T-helper 2 cell treated with Interferon-gamma antibody and Interleukin-4, amounts not matched to agents 100 ng/mL and 5 ng/mL, for 36 hours (primary cell): ENCODE measurements around the gene ANKZF1. TPM values are rescaled to one million over a fixed set of nuclear protein-coding genes. Genes with fewer than 3 reads are reported as not detected.
"Not testable (repeated sequence)": the region's sequence is repeated elsewhere in the genome, so short reads cannot be mapped to it uniquely, and the experiment has no call there.

Experiments
- intact Hi-C: fragments of 100-400 bp; cut with micrococcal nuclease; formaldehyde crosslinking; loops from one replicate; pipeline ENCODE4 v1.15.1; 2023
- total RNA-seq: library from RNA; stranded (reverse); gene quantifications from 2 replicates; pipeline ENCODE4 v1.2.3, GENCODE V29; 2022

The ANKZF1 gene
- 80.1 and 83.0 TPM in 2 replicates for total RNA-seq

GRCh38 chr2:219229305-219230058 lies at the start of gene ANKZF1, which contains the start of gene ATG9A:
Gene ANKZF1, plus strand, starts transcription at chr2:219229806. Its CDS starts 452 bp downstream, at chr2:219230258.
Gene ATG9A, minus strand, starts transcription at chr2:219229636. Its CDS starts 1,612 bp downstream, at chr2:219228024.
- intact Hi-C loops = loop anchor here (1.0 kb wide), 9 partner anchors 10 to 159 kb away; partner anchors contain the start of genes DNAJB2, GLB1L, NHEJ1 and RETREG2

- intact Hi-C loops = no loop called here
Observed at GRCh38 chr2:219180961-219181360, 48.6 kb upstream of the ANKZF1 start.

- intact Hi-C loops = no loop called here
Observed at GRCh38 chr2:219181531-219181930, 48.1 kb upstream of the ANKZF1 start.

- intact Hi-C loops = no loop called here
Observed at GRCh38 chr2:219182331-219183150, 47.1 kb upstream of the ANKZF1 start.

GRCh38 chr2:219183151-219183772 lies 46.3 kb upstream of the ANKZF1 start:
- intact Hi-C loops = no loop called here

- intact Hi-C loops = no loop called here
Observed at GRCh38 chr2:219184121-219184520, 45.5 kb upstream of the ANKZF1 start.

- intact Hi-C loops = no loop called here
Observed at GRCh38 chr2:219186754-219187456, 42.7 kb upstream of the ANKZF1 start.

- intact Hi-C loops = no loop called here
Observed at GRCh38 chr2:219197388-219197787, 32.2 kb upstream of the ANKZF1 start.

- intact Hi-C loops = no loop called here
Observed at GRCh38 chr2:219198974-219199373, 30.6 kb upstream of the ANKZF1 start.

- intact Hi-C loops = no loop called here
Observed at GRCh38 chr2:219199470-219200211, 30.0 kb upstream of the ANKZF1 start.

GRCh38 chr2:219200502-219201326 lies 28.9 kb upstream of the ANKZF1 start:
- intact Hi-C loops = not testable (repeated sequence)

- intact Hi-C loops = not testable (repeated sequence)
Observed at GRCh38 chr2:219201331-219201730, 28.3 kb upstream of the ANKZF1 start.

GRCh38 chr2:219204425-219205164 lies 25.0 kb upstream of the ANKZF1 start:
- intact Hi-C loops = loop anchor here (5.0 kb wide), 2 partner anchors 147 to 532 kb away; partner anchors contain the start of genes RNF25 and STK36

GRCh38 chr2:219205165-219205538 lies 24.5 kb upstream of the ANKZF1 start:
- intact Hi-C loops = loop anchor here (5.0 kb wide), 2 partner anchors 148 to 533 kb away; partner anchors contain the start of genes RNF25 and STK36

- intact Hi-C loops = loop anchor here (1.0 to 5.0 kb wide), 12 partner anchors 13 to 534 kb away; partner anchors contain the start of genes ANKZF1, ATG9A, CHPF and DNAJB2
Observed at GRCh38 chr2:219205981-219206327, 23.7 kb upstream of the ANKZF1 start.

GRCh38 chr2:219206328-219207133 lies 23.1 kb upstream of the ANKZF1 start, which contains the start of gene ZFAND2B:
Gene ZFAND2B, plus strand, starts transcription at chr2:219206782. Its CDS starts 206 bp downstream, at chr2:219206988.
- intact Hi-C loops = loop anchor here (1.0 to 5.0 kb wide), 12 partner anchors 13 to 534 kb away; partner anchors contain the start of genes ANKZF1, ATG9A, CHPF and DNAJB2

GRCh38 chr2:219207134-219207883 lies 22.3 kb upstream of the ANKZF1 start:
- intact Hi-C loops = loop anchor here (5.0 kb wide), 2 partner anchors 150 to 535 kb away; partner anchors contain the start of genes RNF25 and STK36
